HK-2 (cell line): ENCODE data around the gene NPLOC4.

ENCODE experiments used
- DNase-seq: peaks from one replicate; pipeline ENCODE4 v3.0.0-alpha.2; 2018; ENCODE audit not compliant: unreplicated experiment

NPLOC4 gene

GRCh38 chr17:81547614-81547982 lies 89.3 kb downstream of the NPLOC4 start:
- DNase-seq: no peak

- DNase-seq: no peak
These were observed 89.9 kb downstream of the NPLOC4 start for GRCh38 chr17:81546906-81547613.

GRCh38 chr17:81545160-81545949 lies 91.6 kb downstream of the NPLOC4 start:
- no peak for DNase-seq

GRCh38 chr17:81544281-81544974 lies 92.5 kb downstream of the NPLOC4 start:
- no peak for DNase-seq

DNA sequence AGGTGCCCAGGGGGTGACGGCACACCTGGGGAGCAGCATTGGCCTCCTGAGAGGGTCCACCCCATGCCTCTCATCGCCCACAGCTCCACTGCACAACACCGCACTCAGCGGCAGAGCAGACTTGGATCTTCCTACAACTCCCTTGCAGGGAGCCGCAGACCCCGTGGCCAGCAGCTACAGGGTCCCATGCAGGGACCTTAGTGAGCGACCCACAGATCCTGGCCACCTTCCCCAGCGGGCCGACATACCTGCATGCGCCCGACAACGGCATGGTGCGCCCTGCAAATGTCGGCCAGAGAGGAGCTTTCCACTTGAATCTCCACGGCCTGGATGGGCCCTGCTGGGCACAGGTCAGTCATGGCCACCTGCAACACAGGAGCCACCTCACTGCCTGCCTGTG lies 93.2 kb downstream of the NPLOC4 start:
- DNase-seq: no peak

DNA sequence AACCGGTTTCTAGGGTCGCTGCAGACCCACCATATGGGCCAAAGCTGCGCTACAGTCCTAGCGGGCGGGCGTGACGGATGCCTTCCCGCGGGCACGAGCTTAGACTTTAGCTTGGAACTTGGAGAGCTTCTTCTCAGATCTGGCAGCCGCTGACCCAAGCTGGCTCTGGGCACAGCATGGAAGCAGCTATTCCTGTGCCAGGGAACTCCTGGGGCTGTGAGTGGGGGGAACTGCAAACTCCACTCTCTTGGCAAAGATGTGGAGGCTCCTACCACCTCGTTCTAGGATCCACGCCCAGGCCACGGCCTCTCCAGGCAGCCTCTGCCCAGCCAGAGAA lies 93.6 kb downstream of the NPLOC4 start:
- no peak for DNase-seq

DNA sequence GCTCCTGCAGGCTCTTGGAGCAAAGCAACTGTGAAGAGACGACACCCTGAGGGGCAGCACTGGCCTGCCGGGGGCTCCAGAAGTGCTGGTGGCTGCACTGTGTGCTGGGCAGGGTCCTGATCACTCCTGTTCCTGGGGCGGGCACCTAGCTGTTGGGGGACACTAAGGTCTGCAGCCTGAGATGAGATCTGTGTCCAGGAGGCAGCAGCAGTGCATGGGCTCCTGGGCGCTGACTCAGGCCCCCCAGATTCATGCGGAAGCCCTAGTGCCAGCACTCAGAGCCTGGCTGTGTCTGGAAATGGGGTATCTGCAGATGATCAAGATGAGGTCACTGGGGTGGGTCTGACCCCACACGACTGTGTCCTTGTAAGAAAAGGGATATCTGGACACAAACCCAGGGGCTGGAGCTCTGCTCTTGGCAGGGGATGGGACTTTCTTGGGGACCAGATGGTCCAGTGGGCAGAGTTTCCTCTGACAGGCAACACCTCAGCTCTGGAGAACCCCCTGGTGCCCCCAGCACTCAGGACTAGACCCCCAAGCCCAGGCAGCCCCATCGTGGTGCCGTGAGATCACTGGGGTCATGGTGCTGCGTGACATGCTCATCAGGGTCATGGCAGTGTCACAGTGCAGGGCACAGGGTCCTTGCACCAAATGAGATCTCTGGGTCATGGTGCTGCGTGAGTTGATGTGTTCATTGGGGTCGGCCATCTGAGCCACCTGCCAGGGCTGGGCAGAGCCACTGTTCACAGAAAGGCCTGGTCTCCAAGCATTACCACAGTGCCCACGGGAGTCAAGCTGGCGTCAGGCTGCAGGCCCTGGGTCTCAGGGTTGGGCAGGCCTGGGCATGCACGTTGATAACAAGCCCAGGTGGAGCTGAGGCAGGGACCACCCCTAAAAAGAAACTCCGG lies 94.2 kb downstream of the NPLOC4 start:
- no peak for DNase-seq

- no peak for DNase-seq
These were observed 95.8 kb downstream of the NPLOC4 start for GRCh38 chr17:81541123-81541522.

DNA sequence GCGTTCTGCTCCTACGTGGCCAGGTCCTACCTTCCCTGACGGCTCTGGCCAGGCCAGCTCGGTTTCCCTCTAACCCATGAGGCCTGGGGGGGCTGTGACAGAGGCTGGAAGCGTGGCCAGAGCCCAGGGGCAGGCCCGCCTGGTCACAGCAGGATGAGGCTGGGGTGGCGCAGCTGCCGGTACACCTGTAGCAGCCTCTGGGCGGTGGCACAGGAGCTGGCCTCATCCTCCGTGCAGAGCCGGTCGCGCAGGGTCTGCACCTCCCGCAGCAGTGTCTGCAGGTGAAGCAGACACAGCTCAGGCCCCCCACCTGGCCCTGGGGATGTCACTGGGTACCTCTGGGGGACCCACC lies 96.3 kb downstream of the NPLOC4 start:
- no peak for DNase-seq

DNA sequence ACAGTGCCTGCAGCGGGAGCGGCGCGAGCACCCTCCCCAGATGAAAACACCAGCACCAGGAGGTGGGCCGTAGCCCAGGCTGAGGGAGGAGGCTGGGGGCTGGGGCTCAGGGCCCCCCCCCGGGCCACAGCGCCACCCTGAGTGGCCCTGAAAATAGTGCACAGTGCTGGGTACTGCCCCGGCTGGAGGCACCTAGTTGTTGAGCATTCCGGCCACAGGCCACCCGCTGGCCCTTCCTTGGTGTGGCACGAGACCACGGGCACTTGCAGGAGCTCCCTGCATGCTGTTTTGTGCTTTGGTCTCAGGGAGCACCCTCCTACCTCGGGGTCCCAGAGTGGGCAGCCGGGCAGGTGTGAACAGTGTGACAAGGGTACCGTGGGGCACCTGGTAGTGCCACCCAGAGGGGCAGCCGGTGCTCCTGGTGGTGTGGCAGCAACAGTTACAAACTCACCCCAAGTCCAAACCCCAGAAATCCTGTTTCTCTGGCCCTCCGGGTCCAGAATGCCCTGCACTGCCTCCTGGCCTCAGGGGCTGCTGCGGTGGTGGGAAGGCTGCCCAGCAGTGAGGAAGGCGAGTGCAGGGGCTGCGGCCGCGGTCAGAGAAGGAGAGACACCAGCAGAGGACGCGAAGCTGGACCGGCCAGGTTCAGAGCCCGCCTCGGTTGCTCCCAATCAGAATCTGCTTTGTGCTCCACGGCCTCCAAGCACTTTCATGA lies 96.8 kb downstream of the NPLOC4 start:
- no peak for DNase-seq

DNA sequence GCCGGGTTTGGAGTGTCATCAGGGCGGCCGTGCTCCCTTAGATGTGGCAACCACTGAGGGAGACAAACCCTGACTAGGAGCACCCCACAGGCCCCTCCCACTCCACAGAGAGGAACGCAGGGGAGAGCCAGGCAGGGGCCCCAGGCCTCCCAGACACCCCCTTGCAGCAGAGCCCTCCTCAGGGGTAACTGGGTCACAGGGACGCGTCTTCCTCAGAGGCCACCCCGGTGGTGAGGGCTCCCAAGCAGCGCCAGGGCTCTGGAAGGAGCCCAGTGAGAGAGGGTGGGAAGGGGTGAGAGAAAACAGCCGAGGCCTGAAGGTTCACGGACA lies 97.4 kb downstream of the NPLOC4 start:
- no peak for DNase-seq

- no peak for DNase-seq
These were observed 98.0 kb downstream of the NPLOC4 start for GRCh38 chr17:81538651-81539570.

- DNase-seq: no peak
These were observed 98.9 kb downstream of the NPLOC4 start for GRCh38 chr17:81537856-81538555.

DNA sequence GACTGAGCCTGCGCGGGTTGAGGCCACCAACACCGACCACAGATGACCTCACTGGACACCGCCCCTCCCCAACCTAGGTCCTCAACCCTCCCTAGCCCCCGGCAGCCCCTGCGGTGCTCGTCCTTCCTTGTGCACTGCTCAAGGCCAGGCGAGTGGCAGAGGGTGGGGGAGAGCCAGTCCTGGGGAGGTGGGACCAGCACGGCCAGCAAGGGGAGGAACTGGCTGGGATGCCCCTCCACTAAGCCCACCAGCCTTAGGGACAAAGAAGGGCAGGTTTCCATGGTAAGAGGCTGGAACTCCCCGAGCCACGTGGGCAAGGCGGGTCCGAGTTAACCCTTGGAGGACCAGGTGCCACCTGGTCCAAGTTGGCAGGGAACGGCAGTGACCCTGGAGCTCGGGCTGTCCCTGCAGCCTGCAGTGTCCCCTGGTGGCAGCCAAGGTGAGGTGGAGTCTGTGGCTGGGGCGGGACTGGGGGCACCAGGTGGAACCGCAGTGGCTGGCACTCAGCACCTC lies 99.5 kb downstream of the NPLOC4 start:
- DNase-seq: no peak

- no peak for DNase-seq
These were observed 100.3 kb downstream of the NPLOC4 start for GRCh38 chr17:81536299-81537290.

DNA sequence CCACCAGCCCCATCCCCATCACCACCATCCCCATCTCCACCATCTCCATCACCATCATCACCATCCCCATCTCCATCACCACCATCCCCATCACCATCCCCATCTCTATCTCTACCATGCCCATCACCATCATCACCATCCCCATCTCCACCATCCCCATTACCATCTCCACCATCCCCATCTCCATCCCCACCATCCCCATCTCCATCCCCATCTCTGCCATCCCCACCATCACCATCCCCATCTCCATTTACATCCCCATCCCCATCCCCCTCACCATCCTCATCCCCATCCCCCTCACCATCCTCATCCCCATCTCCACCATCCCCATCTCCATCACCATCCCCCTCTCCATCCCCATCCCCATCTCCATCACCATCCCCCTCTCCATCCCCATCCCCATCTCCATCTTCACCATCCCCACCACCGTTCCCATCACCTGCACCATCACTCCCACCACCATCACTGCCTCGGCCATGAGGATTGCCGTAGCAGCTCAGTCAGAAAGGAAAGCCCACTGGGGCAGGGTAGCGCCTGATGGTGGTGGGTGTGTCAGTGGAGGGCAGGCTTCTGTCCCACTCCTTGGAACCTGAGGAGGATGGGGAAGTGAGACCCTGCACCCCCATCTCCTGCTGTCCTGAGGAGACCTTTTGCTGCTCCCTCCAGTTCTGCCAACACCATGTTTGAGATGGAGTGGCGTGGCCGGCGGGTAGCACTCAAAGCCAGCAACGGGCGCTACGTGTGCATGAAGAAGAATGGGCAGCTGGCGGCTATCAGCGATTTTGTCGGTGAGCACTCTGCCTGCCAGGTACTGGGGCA lies 101.2 kb downstream of the NPLOC4 start:
- DNase-seq: no peak

- DNase-seq: no peak
These were observed 101.9 kb downstream of the NPLOC4 start for GRCh38 chr17:81535007-81535328.
